GM12878 (cell line): ENCODE measurements around the gene STAT5B. TPM values are rescaled to one million over a fixed set of nuclear protein-coding genes. Genes with fewer than 3 reads are reported as not detected.

Experiments
- BACH1 ChIP-seq: fragments of 450-650 bp; IDR thresholded peaks from 2 replicates; pipeline ENCODE4 v1.6.1; 2017; ENCODE audit warnings: mild to moderate bottlenecking, borderline replicate concordance
- CBX3 ChIP-seq: fragments of 200-600 bp; sonication (generic); IDR thresholded peaks from 2 replicates; pipeline ENCODE4 v1.6.1; 2016; ENCODE audit warnings: low read depth, borderline replicate concordance
- MTA3 ChIP-seq: IDR thresholded peaks from 2 replicates; pipeline ENCODE4 v1.6.1; 2012; ENCODE audit warnings: low read length, inconsistent platforms, borderline replicate concordance
- POU2F2 ChIP-seq: IDR thresholded peaks from 3 replicates; pipeline ENCODE4 v1.6.1; 2011; ENCODE audit warnings: low read depth, mild to moderate bottlenecking, low read length, borderline replicate concordance
- SIN3A ChIP-seq: IDR thresholded peaks from 2 replicates; pipeline ENCODE4 v1.6.1; 2012; ENCODE audit warnings: low read depth, low read length, improper control_type of control experiment
- SPI1 ChIP-seq: IDR thresholded peaks from 2 replicates; pipeline ENCODE4 v1.6.1; 2011; ENCODE audit warnings: low read depth, mild to moderate bottlenecking, low read length, moderate library complexity, borderline replicate concordance; ENCODE audit not compliant: insufficient read depth
- SREBF1 ChIP-seq: IDR thresholded peaks from 2 replicates; pipeline ENCODE4 v1.6.1; 2012; ENCODE audit warnings: mild to moderate bottlenecking, low read length
- TCF3 ChIP-seq: IDR thresholded peaks from 2 replicates; pipeline ENCODE4 v1.6.1; 2012; ENCODE audit warnings: low read depth, mild to moderate bottlenecking, low read length, borderline replicate concordance; ENCODE audit not compliant: insufficient read depth
- ZNF24 ChIP-seq: fragments of 450-650 bp; IDR thresholded peaks from 2 replicates; pipeline ENCODE4 v1.6.1; 2017; ENCODE audit warnings: antibody characterized with exemption, mild to moderate bottlenecking
- polyA plus RNA-seq, 11 experiments: library from polyadenylated mRNA; depleted of rRNA in 4 of 11; unstranded in 6 of 11; stranded (reverse) in 5 of 11; fragments of >200 nt; fragmentation: Nextera tagmentation in 4 of 11; fragmentation: Illumina TruSeq in 1 of 11; extraction: Ambion mirVana in 4 of 11; extraction: Trizol in 1 of 11; gene quantifications; 1 replicate in 1 of 11; 2 replicates in 10 of 11; pipeline versions ENCODE4 v1.2.1 to v1.2.3, GENCODE V29; 2011 to 2016; ENCODE audit warnings: inconsistent platforms in 2 of 11, missing spikeins in 2 of 11, low read depth in 1 of 11
- total RNA-seq, 4 experiments: library from RNA; depleted of rRNA in 3 of 4; stranded (reverse); fragments of >200 nt in 3 of 4; fragmentation: Illumina TruSeq in 1 of 4; extraction: Trizol in 1 of 4; gene quantifications; 2 replicates each; pipeline versions ENCODE4 v1.2.1 to v1.2.3, GENCODE V29; 2013 to 2021
- TF ChIP-seq, protein P1 (sequence below): fragments of 150-350 bp; IDR thresholded peaks from 2 replicates; pipeline ENCODE4 v1.6.1; 2014; ENCODE audit warnings: mild to moderate bottlenecking, low read depth, low read length
- TF ChIP-seq, protein P2 (sequence below): fragments of 450-650 bp; IDR thresholded peaks from 2 replicates; pipeline ENCODE4 v1.6.1; 2017; ENCODE audit warnings: mild to moderate bottlenecking, low read depth, inconsistent platforms; ENCODE audit not compliant: poor library complexity, severe bottlenecking
- TF ChIP-seq, protein P3 (sequence below): IDR thresholded peaks from 2 replicates; pipeline ENCODE4 v1.6.1; 2011; ENCODE audit warnings: mild to moderate bottlenecking, low read depth, low read length, moderate library complexity; ENCODE audit not compliant: insufficient replicate concordance
- TF ChIP-seq, protein P4 (sequence below): fragments of 450-650 bp; IDR thresholded peaks from 2 replicates; pipeline ENCODE4 v1.6.1; 2017; ENCODE audit warnings: borderline replicate concordance
- TF ChIP-seq, protein P5 (sequence below): fragments of 450-650 bp; formaldehyde crosslinking; IDR thresholded peaks from 2 replicates; pipeline ENCODE4 v1.5.0; 2022; ENCODE audit warnings: mild to moderate bottlenecking, missing genetic modification characterization
- TF ChIP-seq, protein P6 (sequence below): IDR thresholded peaks from 2 replicates; pipeline ENCODE4 v1.6.1; 2012; ENCODE audit warnings: mild to moderate bottlenecking, low read depth, low read length

STAT5B gene
- total and polyA plus RNA-seq, 10 of the 15 experiments (the other 5 are each of a cell fraction or from before 2014, with no cell fraction given), result 11.0 to 69.6 (median 46.7) TPM

DNA sequence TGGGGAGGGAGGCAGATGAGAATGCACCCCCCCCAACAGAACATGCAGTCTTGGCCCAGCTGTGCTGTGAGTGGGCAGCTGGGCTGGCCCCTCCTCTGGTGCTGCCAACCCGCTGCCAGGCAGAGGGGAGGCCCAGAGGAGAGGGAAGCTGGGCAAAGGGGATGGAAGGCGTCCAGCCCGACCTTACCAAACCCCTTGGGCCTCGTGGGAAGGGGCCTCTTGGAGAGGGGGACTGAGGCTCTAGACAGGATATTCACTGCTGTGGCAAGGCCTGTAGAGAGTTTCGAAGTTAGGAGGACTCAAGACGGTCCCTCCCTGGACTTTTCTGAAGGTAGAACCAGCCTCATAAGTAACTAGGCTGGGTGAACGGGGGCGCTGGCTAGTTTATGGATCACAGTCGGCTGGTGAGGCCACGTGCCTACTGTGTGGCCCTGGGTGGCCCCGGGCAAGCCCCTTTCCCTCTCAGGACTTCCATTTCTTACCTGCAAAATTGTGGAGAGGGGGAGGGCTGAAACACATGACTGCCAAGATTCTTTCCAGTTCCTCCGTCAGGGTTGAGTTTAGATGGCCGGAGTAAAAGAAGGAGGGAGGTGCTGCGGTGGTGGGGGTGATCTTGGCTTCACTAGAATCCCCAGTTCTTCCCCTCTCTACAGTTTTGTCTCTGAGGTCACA lies 11.2 kb upstream of the STAT5B start (continued):
- TF ChIP-seq TCF3, result no peak
- no peak for TF ChIP-seq BACH1
- TF ChIP-seq, protein P1, sequence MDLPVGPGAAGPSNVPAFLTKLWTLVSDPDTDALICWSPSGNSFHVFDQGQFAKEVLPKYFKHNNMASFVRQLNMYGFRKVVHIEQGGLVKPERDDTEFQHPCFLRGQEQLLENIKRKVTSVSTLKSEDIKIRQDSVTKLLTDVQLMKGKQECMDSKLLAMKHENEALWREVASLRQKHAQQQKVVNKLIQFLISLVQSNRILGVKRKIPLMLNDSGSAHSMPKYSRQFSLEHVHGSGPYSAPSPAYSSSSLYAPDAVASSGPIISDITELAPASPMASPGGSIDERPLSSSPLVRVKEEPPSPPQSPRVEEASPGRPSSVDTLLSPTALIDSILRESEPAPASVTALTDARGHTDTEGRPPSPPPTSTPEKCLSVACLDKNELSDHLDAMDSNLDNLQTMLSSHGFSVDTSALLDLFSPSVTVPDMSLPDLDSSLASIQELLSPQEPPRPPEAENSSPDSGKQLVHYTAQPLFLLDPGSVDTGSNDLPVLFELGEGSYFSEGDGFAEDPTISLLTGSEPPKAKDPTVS, result no peak
- TF ChIP-seq CBX3, result no peak
- TF ChIP-seq, protein P2, sequence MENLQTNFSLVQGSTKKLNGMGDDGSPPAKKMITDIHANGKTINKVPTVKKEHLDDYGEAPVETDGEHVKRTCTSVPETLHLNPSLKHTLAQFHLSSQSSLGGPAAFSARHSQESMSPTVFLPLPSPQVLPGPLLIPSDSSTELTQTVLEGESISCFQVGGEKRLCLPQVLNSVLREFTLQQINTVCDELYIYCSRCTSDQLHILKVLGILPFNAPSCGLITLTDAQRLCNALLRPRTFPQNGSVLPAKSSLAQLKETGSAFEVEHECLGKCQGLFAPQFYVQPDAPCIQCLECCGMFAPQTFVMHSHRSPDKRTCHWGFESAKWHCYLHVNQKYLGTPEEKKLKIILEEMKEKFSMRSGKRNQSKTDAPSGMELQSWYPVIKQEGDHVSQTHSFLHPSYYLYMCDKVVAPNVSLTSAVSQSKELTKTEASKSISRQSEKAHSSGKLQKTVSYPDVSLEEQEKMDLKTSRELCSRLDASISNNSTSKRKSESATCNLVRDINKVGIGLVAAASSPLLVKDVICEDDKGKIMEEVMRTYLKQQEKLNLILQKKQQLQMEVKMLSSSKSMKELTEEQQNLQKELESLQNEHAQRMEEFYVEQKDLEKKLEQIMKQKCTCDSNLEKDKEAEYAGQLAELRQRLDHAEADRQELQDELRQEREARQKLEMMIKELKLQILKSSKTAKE, result peak; percentile 50
- TF ChIP-seq SPI1, result no peak
- TF ChIP-seq, protein P3, sequence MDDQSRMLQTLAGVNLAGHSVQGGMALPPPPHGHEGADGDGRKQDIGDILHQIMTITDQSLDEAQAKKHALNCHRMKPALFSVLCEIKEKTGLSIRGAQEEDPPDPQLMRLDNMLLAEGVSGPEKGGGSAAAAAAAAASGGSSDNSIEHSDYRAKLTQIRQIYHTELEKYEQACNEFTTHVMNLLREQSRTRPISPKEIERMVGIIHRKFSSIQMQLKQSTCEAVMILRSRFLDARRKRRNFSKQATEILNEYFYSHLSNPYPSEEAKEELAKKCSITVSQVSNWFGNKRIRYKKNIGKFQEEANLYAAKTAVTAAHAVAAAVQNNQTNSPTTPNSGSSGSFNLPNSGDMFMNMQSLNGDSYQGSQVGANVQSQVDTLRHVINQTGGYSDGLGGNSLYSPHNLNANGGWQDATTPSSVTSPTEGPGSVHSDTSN, result no peak
- no peak; the same call in 1 of the 2 replicates for TF ChIP-seq SIN3A
- TF ChIP-seq POU2F2, result 0 out of 3 replicates have a peak, but pooled peaks have one; percentile 18
- TF ChIP-seq, protein P4, sequence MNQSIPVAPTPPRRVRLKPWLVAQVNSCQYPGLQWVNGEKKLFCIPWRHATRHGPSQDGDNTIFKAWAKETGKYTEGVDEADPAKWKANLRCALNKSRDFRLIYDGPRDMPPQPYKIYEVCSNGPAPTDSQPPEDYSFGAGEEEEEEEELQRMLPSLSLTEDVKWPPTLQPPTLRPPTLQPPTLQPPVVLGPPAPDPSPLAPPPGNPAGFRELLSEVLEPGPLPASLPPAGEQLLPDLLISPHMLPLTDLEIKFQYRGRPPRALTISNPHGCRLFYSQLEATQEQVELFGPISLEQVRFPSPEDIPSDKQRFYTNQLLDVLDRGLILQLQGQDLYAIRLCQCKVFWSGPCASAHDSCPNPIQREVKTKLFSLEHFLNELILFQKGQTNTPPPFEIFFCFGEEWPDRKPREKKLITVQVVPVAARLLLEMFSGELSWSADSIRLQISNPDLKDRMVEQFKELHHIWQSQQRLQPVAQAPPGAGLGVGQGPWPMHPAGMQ, result no peak
- TF ChIP-seq SREBF1, result no peak
- TF ChIP-seq ZNF24, result no peak
- no peak for TF ChIP-seq MTA3
- TF ChIP-seq, protein P5, sequence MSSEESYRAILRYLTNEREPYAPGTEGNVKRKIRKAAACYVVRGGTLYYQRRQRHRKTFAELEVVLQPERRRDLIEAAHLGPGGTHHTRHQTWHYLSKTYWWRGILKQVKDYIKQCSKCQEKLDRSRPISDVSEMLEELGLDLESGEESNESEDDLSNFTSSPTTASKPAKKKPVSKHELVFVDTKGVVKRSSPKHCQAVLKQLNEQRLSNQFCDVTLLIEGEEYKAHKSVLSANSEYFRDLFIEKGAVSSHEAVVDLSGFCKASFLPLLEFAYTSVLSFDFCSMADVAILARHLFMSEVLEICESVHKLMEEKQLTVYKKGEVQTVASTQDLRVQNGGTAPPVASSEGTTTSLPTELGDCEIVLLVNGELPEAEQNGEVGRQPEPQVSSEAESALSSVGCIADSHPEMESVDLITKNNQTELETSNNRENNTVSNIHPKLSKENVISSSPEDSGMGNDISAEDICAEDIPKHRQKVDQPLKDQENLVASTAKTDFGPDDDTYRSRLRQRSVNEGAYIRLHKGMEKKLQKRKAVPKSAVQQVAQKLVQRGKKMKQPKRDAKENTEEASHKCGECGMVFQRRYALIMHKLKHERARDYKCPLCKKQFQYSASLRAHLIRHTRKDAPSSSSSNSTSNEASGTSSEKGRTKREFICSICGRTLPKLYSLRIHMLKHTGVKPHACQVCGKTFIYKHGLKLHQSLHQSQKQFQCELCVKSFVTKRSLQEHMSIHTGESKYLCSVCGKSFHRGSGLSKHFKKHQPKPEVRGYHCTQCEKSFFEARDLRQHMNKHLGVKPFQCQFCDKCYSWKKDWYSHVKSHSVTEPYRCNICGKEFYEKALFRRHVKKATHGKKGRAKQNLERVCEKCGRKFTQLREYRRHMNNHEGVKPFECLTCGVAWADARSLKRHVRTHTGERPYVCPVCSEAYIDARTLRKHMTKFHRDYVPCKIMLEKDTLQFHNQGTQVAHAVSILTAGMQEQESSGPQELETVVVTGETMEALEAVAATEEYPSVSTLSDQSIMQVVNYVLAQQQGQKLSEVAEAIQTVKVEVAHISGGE, result no peak
- TF ChIP-seq, protein P6, sequence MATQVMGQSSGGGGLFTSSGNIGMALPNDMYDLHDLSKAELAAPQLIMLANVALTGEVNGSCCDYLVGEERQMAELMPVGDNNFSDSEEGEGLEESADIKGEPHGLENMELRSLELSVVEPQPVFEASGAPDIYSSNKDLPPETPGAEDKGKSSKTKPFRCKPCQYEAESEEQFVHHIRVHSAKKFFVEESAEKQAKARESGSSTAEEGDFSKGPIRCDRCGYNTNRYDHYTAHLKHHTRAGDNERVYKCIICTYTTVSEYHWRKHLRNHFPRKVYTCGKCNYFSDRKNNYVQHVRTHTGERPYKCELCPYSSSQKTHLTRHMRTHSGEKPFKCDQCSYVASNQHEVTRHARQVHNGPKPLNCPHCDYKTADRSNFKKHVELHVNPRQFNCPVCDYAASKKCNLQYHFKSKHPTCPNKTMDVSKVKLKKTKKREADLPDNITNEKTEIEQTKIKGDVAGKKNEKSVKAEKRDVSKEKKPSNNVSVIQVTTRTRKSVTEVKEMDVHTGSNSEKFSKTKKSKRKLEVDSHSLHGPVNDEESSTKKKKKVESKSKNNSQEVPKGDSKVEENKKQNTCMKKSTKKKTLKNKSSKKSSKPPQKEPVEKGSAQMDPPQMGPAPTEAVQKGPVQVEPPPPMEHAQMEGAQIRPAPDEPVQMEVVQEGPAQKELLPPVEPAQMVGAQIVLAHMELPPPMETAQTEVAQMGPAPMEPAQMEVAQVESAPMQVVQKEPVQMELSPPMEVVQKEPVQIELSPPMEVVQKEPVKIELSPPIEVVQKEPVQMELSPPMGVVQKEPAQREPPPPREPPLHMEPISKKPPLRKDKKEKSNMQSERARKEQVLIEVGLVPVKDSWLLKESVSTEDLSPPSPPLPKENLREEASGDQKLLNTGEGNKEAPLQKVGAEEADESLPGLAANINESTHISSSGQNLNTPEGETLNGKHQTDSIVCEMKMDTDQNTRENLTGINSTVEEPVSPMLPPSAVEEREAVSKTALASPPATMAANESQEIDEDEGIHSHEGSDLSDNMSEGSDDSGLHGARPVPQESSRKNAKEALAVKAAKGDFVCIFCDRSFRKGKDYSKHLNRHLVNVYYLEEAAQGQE, result no peak
